ENCODE data around the gene ZBTB24.

The ZBTB24 gene

GRCh38 chr6:109485266-109485935 is 2.4 kb upstream of the ZBTB24 start:
- TF ChIP-seq GATA2 (IDR thresholded peaks at IDR 0.05; ENCODE audit: low read depth, low read length) (no peak), GATA3 (IDR thresholded peaks at IDR 0.05; ENCODE audit: low read depth, low read length) (no peak)

GRCh38 chr6:109484122-109484521 is 1.1 kb upstream of the ZBTB24 start:
- TF ChIP-seq GATA2 (IDR thresholded peaks at IDR 0.05; ENCODE audit: low read depth, low read length), result no peak
- no peak for TF ChIP-seq GATA3 (IDR thresholded peaks at IDR 0.05; ENCODE audit: low read depth, low read length)

GRCh38 chr6:109483735-109484057 is 677 bp upstream of the ZBTB24 start:
- TF ChIP-seq GATA2 (IDR thresholded peaks at IDR 0.05; ENCODE audit: low read depth, low read length) (no peak), GATA3 (IDR thresholded peaks at IDR 0.05; ENCODE audit: low read depth, low read length) (no peak)

- TF ChIP-seq GATA2 (IDR thresholded peaks at IDR 0.05; ENCODE audit: low read depth, low read length) (no peak), GATA3 (IDR thresholded peaks at IDR 0.05; ENCODE audit: low read depth, low read length) (no peak)
Measured at GRCh38 chr6:109480993-109481480, 2.0 kb downstream of the ZBTB24 start.

- TF ChIP-seq GATA2 (IDR thresholded peaks at IDR 0.05; ENCODE audit: low read depth, low read length) (no peak), GATA3 (IDR thresholded peaks at IDR 0.05; ENCODE audit: low read depth, low read length) (no peak)
Measured at GRCh38 chr6:109478841-109479624, 4.0 kb downstream of the ZBTB24 start.

GRCh38 chr6:109478222-109478805 is 4.7 kb downstream of the ZBTB24 start:
- TF ChIP-seq GATA2 (IDR thresholded peaks at IDR 0.05; ENCODE audit: low read depth, low read length), result no peak
- no peak for TF ChIP-seq GATA3 (IDR thresholded peaks at IDR 0.05; ENCODE audit: low read depth, low read length)

- TF ChIP-seq GATA2 (IDR thresholded peaks at IDR 0.05; ENCODE audit: low read depth, low read length) (no peak), GATA3 (IDR thresholded peaks at IDR 0.05; ENCODE audit: low read depth, low read length) (no peak)
Measured at GRCh38 chr6:109477725-109478124, 5.3 kb downstream of the ZBTB24 start.

GRCh38 chr6:109477184-109477583 is 5.8 kb downstream of the ZBTB24 start:
- TF ChIP-seq GATA3 (IDR thresholded peaks at IDR 0.05; ENCODE audit: low read depth, low read length) (no peak), GATA2 (IDR thresholded peaks at IDR 0.05; ENCODE audit: low read depth, low read length) (no peak)

GRCh38 chr6:109475625-109476024 is 7.4 kb downstream of the ZBTB24 start:
- TF ChIP-seq GATA3 (IDR thresholded peaks at IDR 0.05; ENCODE audit: low read depth, low read length), result no peak
- no peak for TF ChIP-seq GATA2 (IDR thresholded peaks at IDR 0.05; ENCODE audit: low read depth, low read length)

- TF ChIP-seq GATA3 (IDR thresholded peaks at IDR 0.05; ENCODE audit: low read depth, low read length) (no peak), GATA2 (IDR thresholded peaks at IDR 0.05; ENCODE audit: low read depth, low read length) (no peak)
Measured at GRCh38 chr6:109474995-109475394, 8.0 kb downstream of the ZBTB24 start.

- TF ChIP-seq GATA2 (IDR thresholded peaks at IDR 0.05; ENCODE audit: low read depth, low read length), result no peak
- no peak for TF ChIP-seq GATA3 (IDR thresholded peaks at IDR 0.05; ENCODE audit: low read depth, low read length)
Measured at GRCh38 chr6:109473120-109473519, 9.9 kb downstream of the ZBTB24 start.

GRCh38 chr6:109472132-109472995 is 10.7 kb downstream of the ZBTB24 start:
- TF ChIP-seq GATA3 (IDR thresholded peaks at IDR 0.05; ENCODE audit: low read depth, low read length), result no peak
- TF ChIP-seq GATA2 (IDR thresholded peaks at IDR 0.05; ENCODE audit: low read depth, low read length), result no peak

- TF ChIP-seq GATA3 (IDR thresholded peaks at IDR 0.05; ENCODE audit: low read depth, low read length), result no peak
- TF ChIP-seq GATA2 (IDR thresholded peaks at IDR 0.05; ENCODE audit: low read depth, low read length), result no peak
Measured at GRCh38 chr6:109471105-109471810, 11.8 kb downstream of the ZBTB24 start.
